NCI-H2029 treated with DMSO at 0.1 percent for 48 hours (cell line): ENCODE data around the gene CYP4F2.
"Not testable (repeated sequence)": the region's sequence is repeated elsewhere in the genome, so short reads cannot be mapped to it uniquely, and the experiment has no call there.

Experiments
- DNase-seq: peaks from one replicate; lab custom pipeline; 2025; lab: John Stamatoyannopoulos, UW

The CYP4F2 gene

DNA sequence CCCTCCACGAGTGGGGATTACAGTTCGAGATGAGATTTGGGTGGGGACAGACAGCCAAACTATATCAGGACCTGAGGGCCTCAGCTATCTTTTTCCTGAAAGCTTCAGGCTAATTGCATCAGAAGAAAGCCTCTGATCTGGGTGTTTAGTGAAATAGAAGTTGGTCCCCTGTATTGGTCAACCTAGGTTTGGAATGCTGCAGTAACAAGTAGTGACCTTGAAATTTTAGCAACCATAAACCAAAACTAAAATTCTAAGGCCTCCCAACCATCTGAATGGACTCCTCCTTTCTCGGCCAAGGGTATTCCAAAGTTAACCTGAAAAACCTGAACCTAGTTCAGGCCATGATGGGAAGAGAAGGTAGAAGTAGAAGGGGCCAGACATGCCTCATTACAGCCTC, 47.5 kb downstream of the CYP4F2 start:
- no peak for DNase-seq

DNA sequence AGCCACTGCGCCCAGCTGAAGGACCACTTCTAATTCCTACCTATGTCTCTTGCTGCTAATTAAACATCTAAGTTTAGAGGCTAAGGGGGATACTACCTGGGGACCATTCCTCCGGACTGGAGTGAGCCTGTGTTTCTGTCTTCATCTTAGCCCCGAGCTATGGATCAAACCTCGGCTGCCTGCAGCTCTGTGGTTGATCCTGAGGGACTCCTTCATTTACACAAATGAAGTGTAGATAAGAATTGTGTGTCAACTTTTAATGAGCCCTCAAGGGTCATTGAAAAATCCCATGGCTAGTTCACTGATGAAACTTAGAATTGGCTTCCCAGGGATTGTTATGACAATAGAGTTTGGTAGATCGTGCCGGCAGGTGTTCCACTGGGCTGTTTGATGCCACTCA, 51.0 kb downstream of the CYP4F2 start:
- no peak for DNase-seq

DNA sequence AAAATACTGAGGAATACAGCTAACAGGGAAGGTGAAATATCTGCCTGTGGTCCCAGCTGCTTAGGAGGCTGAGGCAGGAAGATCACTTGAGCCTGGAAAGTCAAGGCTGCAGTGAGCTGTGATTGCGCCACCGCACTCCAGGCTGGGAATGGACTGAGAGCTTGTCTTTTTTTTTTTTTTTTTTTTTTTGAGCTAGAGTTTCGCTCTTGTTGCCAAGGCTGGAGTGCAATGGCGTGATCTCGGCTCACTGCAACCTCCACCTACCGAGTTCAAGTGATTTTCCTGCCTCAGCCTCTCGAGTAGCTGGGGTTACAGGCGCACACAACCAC, 54.0 kb downstream of the CYP4F2 start:
- DNase-seq = peak; percentile 31

DNA sequence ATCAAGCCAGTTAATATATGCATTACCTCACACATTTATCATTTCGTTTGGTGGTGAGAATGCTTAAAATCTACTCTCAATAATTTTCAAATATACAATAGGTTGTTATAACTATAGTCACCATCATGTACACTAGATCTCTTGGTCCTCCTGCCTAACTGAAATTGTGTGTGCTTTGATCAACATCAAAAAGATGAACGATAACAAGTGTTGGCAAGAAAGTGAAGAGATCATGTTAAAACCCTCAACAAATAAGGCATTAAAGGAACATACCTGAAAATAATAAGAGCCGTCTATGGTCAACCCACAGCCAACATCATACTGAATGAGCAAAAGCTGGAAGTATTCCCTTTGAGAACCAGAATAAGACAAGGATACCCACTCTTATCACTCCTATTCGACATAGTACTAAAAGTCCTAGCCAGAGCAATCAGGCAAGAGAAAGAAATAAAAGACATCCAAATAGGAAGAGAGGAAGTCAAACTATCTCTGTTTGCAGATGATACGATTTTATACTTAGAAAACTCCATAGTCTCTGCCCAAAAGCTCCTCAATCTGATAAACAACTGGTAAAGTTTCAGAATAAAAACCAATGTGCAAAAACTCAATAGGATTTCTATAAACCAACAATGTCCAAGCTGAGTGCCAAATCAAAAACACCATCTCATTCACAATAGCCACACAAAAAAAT, 54.5 kb downstream of the CYP4F2 start:
- peak; percentile 3 for DNase-seq

DNA sequence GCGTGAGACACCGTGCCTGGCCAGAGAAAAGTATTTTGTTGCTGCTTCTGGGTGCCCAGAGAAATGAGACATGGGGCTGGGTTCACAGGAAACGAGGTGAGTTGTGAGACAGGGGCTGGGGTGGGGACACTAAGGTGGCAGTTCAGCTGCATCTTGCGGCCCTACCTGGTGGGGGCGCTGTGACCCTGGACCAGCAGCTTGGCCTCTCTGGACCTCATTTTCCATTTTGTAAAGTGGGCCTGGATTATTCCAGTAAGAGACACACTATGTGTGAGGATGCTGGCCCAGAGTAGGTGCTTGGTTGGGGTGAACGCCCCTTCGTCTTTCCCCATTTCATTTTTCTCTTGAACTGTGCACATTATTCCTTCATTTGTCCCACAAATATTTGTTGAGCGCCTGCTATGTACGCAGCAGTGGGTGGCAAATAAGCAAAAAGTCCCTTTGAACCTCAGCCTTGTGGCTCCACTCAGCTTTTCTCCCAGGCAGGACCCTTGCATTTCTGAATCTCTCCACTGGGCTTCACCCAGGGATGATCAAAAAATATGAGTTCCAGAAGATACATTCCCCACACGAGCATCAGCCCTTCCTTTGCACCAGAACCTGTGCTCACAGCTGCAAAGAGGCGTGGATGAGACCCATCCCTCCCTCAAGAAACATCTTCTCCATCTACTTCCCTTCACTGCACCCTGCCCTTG, 55.9 kb downstream of the CYP4F2 start:
- DNase-seq = no peak

DNA sequence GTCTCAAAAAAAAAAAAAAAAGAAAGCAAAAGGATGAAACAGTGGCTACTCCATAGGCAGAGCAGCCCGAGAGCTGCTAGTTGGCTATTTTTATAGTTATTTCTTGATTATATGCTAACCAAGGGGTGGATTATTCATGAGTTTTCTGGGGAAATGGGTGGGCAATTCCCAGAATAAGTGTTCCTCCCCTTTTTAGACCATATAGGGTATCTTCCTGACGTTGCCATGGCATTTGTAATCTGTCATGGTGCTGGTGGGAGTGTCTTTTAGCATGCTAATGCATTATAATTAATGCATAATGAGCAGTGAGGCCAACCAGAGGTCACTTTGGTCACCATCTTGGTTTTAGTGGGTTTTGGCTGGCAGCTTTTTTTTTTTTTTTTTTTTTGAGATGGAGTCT, 57.0 kb downstream of the CYP4F2 start:
- DNase-seq = no peak

DNA sequence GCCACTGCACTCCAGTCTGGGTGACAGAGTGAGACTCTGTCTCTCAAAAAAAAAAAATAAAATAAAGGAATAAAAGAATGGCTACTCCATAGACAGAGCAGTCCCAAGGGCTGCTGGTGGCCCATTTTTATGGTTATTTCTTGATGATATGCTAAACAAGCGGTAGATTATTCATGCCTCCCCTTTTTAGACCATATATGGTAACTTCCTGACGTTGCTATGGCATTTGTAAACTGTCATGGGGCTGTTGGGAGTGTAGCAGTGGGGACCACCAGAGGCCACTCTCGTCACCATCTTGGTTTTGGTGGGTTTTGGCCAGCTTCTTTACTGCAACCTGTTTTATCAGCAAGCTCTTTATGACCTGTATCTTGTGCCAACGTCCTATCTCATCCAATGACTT, 58.0 kb downstream of the CYP4F2 start:
- not testable (repeated sequence) for DNase-seq

DNA sequence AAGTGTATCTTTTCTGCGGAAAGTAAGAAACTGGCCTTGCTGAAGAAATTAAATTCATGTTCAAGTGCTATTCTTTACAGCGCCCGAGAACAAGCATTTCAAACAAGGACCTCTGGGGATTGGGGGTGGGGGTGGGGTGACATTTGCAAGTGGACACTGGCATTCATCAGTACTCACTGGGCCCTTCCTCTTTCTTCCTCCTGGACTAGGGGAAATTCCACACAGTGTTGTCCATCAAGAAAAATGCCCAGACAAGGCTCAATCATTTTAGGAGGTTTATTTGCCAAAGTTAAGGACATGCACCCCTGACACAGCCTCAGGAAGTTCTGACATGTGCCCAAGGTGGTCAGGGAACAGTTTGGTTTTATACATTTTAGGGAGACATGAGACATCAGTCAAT, 59.5 kb downstream of the CYP4F2 start:
- no peak for DNase-seq

DNA sequence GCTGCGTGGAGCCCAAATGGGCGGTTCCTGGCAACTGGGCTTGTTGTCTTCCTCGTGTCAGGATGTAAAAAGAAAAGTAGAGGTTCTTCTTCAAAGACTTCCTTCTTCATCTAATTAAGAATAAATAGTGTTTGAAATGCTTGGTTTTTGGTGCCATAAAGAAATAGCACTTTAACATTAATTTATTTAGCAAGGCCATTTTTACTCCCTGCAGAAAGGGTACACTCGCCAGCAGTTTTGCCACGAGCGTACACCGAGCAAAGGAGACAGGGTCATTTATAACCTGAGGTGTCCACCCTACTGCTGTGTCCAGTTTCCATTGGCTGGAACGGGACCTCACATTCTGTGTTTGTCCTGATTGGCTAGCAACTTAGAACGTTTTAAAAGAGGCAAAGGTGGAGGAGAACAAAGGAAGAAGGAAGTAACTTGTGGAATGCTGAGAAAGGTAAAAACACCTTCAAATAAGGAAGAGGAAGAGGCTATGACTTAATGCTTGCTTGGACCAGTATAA, 60.6 kb downstream of the CYP4F2 start:
- DNase-seq = peak; percentile 89

DNA sequence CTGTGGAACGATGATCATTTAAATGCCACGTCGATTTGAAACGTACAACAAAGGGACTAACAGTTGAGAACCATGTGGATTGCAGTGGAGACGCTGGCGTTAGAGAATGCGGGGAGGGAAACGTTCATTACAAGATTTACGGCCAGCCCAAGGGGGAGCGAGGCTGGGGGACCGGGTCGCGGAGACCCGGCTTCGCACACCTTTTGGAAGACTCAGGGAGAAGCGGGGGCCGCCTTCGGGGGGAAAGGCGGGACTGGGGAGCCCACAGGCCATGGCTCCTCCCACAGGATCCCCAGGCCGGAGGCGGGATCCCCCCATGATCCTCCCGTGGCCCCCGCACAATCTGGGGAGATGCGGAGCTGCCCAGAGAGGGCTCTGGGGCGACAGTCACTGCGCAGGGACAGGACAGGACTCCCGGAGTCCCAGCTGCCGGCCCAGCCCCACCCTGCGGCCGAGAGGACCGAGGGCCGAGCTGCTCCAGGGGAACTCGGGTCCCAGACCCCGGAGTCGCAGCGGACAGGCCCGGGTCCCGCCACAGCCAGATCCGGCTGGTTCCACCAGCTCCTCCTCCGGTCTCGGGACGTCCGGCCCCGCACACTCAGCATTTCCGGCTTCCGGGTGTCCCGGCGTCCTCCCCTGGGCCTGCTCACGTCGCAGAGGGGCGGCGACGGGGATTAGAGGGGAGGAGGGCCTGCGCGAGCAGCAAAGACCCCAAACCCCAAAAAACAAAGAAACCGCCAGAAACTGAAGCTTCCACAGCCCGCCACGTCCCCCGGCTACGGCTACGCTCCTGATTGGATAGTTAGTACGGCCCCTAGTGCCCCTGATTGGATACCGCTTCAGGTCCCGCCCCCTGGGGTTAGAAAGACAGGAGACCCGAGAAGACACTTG, 61.3 kb downstream of the CYP4F2 start:
- peak; percentile 93 for DNase-seq

DNA sequence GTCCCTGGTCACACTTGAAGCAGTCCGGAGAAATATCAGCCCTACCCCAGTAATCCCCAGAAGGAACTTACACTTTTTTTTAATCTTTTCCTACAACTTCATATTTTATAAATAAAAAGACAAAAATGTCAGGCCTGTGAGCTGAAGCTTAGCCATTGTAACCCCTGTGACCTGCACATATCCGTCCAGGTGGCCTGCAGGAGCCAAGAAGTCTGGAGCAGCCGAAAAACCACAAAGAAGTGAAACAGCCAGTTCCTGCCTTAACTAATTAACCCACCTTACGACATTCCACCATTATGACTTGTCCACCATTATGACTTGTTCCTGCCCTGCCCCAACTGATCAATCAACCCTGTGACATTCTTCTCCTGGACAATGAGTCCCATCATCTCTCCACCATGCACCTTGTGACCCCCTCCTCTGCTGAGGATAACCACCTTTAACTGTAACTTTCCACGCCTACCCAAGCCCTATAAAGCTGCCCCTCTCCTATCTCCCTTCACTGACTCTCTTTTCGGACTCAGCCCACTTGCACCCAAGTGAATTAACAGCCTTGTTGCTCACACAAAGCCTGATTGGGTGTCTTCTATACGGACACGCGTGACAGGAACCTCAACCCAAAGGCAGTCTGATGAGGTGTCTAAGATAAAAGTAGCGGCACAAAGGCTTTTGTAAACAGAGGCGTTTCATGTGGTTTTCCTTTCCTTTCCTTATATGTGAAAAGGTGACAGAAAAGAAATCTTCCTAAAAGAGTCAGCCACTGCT, 62.1 kb downstream of the CYP4F2 start:
- peak; percentile 11 for DNase-seq

DNA sequence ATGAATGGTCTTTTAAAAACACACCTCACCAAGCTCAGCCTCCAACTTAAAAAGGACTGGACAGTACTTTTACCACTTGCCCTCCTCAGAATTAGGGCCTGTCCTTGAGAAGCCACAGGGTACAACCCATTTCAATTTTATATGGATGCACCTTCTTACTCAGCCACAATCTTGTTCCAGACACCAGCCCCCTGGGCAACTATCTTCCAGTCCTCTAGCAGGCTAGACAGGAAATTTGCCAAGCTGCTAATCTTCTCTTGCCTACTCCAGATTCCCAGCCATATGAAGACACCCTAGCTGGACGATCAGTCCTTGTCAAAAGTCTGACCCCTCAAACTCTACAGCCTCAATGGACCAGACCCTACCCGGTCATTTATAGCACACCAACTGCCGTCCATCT, 63.6 kb downstream of the CYP4F2 start:
- DNase-seq = not testable (repeated sequence)

DNA sequence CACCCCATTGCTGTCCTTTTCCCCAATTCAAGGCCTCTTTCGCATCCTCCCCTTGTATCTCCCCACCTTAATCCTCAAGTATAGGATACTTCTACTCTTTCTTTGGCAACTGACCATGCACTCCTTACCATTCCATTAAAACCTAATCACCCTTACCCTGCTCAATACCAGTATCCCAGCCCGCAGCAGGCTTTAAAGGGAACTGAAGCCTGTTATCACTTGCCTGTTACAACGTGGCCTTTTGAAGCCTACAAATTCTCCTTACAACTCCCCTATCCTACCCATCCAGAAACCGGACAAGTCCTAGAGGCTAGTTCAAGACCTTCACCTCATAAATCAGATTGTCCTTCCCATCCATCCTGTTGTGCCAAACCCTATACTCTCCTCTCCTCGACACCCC, 66.2 kb downstream of the CYP4F2 start:
- DNase-seq = no peak

DNA sequence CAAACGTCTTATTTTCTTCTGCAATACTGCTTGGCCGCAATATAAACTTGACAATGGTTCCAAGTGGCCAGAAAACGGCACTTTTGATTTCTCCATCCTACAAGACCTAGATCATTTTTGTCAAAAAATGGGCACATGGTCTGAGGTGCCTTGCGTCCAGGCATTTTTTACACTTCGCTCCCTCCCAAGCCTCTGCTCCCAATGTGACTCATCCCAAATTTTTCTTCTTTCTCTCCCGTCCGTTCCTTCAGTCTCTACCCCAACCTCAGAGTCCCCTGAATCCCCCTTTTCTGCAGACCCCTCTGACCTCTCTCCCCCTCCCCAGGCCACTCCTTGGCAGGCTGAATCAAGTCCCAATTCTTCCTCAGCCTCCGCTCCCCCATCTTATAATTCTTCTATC, 68.1 kb downstream of the CYP4F2 start:
- no peak for DNase-seq

DNA sequence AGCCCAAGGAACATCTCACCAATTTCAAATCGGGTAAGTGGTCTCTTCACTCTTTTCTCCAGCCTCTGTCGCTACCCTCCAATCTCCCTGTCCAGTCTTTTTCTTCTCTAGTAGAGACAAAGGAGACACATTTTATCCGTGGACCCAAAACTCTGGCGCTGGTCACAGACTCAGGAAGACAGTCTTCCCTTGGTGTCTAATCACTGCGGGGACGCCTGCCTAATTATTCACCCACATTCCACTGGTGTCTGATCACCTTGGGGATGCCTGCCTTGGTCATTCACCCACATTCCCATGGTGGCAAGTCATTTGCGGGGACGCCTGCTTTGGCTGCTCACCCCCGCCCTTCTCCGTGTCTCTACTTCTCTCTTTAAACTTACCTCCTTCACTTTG, 68.6 kb downstream of the CYP4F2 start:
- no peak for DNase-seq

DNA sequence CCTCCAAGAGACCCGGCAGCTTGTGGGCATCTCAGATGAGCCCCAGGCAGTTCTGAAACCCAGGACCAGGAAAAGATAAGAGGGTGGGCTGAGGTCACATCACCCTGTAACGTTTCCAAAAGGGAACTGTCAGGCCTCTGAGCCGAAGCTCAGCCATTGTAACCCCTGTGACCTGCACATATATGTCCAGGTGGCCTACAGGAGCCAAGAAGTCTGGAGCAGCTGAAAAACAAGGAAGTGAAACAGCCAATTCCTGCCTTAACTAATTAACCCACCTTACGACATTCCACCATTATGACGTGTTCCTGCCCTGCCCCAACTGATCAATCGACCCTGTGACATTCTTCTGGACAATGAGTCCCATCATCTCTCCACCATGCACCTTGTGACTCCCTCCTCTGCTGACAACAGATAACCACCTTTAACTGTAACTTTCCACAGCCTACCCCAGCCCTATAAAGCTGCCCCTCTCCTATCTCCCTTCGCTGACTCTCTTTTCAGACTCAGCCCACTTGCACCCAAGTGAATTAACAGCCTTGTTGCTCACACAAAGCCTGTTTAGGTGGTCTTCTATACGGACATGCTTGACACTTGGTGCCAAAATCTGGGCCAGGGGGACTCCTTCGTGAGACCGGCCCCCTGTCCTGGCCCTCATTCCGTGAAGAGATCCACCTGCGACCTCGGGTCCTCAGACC, 69.1 kb downstream of the CYP4F2 start:
- DNase-seq = not testable (repeated sequence)

DNA sequence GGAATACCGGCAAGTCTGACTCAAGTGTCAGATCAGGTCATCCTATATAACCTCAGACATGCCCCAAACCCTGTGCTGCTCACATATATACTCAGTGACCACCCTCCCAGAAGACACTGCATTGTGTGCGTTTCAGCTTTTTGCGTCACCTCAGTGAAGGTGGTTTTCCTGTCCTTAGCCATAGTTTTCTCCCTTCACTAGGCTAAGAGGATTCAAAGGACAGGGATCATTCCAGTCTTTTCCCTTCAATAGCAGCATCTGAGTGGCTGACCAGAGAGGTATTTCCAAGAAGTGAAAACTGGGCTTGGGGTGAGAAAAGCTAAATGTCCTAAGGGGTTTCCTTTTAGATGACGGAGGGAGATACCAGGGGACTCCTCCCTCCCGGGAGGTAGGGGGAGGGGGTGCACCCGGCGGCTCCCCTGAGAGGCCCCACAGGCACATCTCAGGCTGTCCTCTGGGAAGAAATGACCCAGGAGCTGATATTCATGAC, 69.7 kb downstream of the CYP4F2 start:
- no peak for DNase-seq
